HL-60/S4 treated with retinoic acid at 250 ng/mL for 4 days and 3 days (cell line): ENCODE measurements around the gene KRT34.
"Not testable (repeated sequence)": the region's sequence is repeated elsewhere in the genome, so short reads cannot be mapped to it uniquely, and the experiment has no call there.

Experiments
- in situ Hi-C: fragments of 300-500 bp; cut with MboI; formaldehyde crosslinking; loops from 2 replicates; pipeline ENCODE4 v1.7.0; 2022; ENCODE audit warnings: low sequenced_read_pairs

KRT34 gene

DNA sequence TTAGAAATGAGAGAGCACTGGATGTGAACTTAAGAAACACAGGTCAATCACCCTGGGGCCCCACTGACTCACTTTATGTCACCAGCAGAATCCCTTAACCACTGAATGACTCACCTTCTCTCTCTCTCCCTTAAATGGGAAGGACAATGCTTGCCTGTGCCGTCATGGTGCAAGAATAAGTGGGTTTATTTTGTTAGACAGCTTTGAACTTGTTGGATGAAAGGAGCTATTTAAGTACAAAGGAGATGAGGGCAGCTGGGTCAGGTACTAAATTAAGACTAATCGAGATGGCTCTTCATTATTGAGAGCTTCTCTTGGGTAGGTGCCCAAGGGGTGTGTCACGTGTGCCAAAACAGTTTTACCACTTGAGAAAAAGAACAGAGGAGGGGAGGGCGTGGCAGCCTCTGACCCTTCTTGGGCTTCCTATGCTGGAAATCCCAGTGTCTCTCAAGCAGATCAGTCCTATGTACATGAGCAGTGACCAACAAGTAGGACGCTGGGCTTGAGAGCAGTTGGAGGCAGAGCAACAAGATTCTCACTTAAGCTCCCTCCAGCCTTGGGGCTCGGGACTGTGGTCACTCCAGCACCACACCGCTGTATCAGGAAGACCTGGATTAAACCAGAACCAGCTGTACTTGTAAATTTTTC is 22.0 kb upstream of the KRT34 start:
- in situ Hi-C loops, result no loop called here

DNA sequence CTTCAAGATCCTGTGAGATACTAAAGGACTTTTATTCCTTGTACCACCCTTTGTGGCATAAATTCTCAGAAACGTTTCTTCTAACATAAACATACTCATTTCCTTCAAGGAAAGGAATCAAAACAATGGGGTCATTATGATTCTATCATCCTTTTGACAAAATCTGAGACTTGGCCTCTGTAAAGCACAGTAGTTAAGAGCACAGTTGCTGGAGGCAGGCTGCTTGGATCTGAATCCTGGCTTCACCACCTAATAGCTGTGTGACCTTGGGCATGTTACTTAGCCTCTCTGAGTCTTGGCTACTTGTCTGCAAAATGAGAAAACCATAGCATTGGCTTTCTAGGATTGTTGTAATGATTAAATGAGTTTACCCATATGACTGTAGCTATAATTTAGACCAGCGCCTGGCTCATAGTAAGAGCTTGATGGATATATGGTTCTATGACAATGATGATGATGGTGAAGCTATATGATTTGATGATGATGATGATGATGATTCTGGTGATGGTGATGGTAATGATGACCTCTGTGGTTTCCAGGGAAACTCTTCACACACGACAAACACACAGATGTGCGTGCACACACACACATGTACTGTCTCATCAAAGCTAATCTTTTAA is 21.4 kb upstream of the KRT34 start:
- in situ Hi-C loops, result no loop called here

DNA sequence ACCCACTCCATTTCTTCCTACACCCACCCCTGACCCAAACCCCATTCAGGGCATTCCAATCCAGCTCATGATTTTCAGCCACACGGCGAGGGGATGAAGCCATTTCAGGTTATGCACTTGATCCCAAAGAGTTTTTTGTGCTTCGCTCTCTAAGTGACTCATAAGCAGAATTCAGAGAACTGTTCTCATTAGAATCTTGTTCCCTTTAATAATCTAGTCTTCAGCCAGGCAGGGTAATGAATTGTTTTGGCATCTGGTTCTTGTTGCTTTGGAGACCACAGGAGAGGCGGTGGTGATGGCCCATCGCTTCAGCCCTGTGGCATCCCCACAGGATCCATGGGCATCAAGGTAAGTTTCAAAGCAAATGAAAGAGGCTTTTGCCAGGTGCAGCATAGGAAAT is 20.1 kb upstream of the KRT34 start:
- in situ Hi-C loops, result no loop called here

DNA sequence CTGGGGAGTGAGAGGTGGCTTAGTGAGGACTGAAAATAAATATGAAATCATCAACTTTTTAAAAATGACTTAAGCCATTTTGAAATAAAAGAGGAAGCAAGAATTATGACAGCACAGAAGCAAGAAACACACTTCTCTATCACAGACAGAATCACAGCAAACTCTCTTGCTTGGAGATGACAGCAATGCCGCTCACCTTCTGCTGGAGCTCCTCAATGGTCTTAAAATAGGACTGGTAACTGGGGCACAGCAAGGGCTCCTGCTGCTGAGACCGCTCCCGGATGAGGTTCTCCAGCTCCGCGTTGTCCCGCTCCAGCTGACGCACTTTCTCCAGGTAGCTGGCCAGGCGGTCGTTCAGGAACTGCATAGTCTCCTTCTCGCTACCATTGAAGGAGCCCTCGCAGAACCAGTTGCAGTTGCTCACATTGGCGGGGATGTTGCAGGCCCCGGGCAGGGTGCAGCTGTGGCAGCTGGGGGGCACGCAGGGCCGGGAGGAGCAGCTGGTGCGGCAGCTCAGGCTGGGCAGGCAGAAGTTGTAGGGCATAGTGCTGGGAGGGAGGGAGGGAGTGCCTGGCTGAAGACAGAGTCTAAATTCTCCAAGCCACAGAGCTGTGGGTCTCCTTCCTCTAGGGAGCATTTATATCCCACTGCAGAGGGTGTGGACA is 15.0 kb upstream of the KRT34 start, which contains the start of gene KRT31:
TSS of gene KRT31 (minus strand) at position 613 of the 665 bp plus-strand sequence. CDS start at position 544, 69 bp downstream.
- in situ Hi-C loops, result no loop called here

DNA sequence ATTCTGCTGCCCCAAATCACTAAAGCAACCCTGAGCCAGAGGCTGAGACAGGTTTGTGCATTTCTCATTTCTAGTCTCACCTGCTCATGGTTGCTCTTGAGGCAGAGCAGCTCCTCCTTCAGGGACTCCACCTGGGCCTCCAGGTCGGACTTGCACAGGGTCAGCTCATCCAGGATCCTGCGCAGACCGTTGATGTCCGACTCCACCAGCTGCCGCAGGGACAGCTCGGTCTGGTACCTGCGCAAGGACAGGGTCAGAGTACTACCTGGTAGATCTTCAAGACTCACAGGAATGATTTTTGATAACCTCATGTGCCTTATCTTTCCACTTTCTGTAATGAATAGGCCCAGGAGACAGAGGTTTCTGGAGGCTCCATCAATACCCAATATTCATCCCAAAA is 14.2 kb upstream of the KRT34 start:
- in situ Hi-C loops, result no loop called here

DNA sequence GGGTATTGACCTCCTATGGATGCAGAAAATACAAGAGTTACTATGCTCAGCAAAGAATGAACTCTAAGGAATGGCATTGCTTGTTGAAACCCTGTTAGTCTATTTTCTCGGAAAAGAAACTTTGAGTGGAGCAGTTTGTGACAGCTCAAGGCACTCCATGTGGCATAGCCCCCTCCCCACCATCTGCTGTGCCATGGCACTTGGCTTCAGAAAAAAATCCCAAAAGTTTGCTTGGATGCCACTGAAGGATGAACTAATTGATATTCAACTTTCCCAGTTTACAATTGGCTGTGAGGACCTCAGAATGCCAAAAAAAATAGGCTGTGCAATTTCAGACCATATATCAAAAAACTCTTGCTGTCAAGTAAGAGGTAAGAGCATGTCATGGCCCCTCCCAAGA is 13.5 kb upstream of the KRT34 start:
- in situ Hi-C loops, result no loop called here

DNA sequence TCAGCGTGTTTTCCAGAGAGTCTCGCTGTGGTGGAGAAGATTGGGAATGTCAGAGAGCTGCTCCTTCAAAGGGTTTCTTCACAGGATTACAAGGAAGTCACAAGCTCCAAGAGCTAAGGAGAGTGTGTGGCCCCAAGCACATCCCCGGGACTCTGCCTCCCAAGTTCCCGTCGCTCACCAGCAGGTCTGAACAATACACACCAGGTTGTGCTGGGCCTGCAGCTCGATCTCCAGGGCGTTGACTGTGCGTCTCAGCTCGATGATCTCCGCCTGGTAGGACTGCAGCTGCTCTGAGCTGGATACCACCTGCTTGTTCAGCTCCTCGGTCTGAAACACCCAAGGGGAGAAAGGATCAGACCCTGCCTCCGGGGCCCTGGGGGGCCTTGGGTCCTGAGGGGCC is 12.9 kb upstream of the KRT34 start:
- in situ Hi-C loops, result not testable (repeated sequence)

DNA sequence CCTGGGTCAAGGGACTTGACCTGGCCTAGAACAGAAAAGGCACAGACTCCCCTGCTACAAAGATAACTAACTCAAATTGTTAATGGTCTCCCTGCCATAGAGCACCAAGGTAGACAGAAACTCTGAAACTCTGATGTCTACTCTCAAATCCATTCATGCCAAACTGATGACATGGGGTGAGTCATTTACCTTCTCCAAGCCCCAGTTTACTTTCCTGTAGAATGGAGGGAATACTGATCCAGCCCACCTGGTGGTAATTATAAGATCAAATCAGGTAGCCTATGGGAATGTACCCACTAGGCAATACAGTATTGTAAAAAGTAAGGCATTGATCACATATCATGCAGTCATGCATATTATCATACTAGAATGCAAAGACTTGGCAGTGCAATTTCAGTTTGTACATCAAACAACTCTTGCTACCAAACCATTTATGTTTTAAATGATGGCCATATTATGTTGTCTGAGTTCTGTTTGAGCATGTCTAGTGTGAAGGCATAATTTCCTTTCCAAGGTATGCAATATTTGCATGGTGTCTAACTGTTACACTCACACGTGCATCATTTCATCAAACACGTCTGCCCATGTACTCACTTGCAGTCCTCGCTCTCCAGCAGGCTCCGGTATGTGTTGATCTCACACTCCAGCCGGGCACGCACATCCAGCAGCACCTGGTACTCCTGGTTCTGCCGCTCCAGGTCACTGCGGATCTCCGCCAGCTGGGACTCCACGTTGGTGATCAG is 12.3 kb upstream of the KRT34 start:
- in situ Hi-C loops, result no loop called here

DNA sequence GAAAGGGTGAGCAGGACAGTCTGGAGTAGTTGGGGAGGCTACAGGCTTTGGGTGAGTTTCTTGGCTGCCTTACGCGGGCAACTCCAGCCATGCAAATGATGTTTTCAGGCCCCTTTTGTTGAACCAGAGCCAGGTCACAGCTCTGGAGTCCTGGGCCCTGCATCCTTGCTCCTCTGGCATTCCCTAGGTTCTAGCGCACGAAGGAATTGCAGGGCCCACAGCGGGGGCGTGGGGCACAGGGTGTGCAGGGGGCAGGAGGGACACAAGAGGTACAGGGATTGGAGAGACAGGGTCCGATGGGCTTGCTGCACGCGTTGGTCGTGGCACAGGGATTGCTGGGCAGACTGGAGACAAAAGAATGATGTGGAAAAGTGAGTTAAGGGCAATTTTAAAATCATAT is 11.7 kb upstream of the KRT34 start:
- in situ Hi-C loops, result no loop called here

DNA sequence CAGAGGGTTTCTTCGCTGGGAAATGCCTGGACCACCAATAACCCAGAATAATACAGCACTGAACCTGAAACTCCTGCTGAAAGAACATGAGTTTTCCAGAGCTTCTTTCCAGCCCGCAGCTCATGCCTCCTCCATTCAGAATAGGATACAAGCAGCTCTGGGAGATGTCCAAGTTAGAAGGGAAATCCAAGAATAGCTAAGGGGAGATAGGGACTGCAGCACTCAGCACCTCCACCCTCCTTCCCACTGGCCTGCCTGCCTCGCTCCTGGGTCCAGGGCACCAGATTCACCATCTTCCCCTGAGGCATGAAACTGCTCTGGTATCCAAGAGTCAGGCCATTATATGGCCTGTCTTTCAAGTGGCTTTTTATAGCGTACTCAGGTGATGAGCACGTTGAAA is 11.2 kb upstream of the KRT34 start:
- in situ Hi-C loops, result no loop called here

DNA sequence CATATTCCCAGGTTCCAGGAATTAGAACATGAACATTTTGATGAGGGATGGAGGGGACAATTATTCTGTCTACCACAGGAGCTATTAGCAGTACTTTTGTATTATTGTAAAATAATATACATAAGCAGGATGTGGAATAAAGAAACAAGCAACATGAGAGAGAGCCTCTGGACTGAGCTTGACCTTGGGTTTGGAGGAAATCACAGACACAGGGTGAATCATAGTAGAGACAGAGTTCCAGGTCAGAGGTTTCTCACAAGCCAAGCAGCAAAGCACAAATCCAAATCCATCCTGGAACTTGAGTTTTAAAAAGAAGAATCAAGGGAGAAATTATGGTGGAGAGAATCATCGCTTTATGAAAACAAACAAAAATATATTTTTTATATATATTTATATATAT is 10.2 kb upstream of the KRT34 start:
- in situ Hi-C loops, result no loop called here

DNA sequence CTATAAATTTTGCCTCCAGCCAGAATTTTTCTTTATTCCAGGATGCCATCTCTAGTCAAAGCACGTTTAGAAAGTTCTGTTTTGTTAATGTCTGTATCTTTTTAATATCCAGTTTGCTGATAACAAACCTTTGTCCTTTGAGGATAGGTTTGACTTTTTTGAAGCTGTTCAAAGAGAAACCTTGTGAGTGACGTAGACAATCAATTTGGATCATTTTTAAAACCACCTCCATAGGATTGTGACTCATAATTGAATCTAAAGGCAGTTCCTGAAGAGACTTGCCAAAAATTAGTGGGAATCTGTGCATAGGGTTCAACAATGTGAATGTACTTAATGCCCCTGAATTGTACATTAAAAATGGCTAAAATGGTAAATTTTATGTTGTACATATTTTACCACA is 9.4 kb upstream of the KRT34 start:
- in situ Hi-C loops, result no loop called here

DNA sequence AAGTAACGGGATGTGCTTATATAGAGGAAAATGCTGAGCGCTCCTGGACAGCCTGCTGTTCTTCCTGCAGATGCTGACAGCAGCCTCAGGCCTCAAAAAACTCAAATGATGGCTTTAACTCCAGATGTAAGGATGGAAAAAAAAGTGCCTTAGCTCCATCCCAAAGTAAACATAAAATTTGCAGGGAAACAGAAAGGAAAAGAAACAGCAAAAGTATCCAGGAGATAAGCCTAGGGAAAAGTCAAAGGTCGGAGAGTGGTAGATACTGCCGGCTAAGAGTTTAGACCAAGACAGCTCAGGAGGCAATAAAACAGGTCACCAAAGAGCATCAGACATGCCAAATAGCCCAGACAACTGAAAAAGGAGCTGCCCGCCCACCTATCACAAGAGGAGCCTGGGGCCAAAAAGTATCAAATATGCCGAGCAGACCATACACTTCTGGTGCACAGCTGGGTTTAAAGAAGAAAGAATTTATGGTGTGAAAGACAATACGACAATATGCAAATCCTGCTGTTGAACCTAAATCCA is 8.4 kb upstream of the KRT34 start:
- in situ Hi-C loops, result no loop called here

DNA sequence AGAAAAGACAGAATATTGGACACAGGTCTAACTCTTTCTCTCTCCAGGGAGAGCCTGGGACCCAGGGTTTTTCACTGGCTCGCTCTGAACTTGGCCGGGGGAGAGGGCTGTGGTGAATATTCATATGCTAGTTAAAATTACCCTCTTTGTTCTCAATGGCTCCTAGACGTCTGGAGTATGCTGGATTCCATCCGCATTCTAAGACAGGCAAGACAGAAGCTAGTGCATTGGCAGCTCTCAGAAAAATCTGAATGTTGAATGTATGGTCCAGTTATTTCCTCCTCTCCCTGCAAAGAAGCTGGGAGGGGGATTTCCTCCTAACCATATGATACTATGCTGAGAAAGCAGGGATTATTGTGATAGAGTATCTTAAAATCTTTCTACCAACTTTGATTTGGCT is 5.6 kb upstream of the KRT34 start:
- in situ Hi-C loops, result no loop called here

DNA sequence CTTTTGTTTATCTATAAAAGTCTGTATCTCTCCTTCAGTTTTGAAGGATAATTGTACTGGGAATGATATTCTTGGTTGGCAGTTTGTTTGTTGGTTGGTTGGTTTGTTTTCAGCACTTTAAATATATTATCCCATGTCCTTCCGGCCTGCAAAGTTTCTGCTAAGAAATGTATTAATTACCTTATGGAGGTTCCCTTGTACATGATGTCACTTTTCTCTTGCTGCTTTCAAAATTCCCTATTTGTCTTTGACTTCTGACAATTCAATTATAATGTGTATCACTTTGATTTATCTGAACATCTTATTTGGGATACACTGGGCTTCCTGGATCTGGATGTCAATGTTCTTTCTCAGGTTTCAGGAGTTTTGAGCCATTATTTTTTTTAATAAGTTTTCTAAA is 4.1 kb upstream of the KRT34 start:
- in situ Hi-C loops, result no loop called here

DNA sequence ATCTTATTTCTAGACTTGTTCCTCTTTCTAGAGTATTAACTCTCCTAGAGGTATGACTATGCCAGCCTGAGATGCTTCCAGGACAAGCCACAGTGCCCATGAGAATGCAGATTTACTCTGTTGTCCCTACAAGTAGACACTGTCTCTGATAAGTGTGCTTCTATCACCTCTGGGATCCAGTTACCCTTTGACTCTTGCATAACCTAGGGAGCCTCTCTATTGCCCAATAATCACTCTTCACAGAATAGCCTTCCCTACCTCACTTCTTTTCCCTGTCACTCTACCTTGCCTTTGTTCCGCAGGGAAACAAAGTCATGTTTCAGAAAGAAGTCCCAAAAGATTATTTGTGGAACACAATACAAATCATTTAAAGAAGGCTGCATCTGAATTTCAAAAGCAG is 1.6 kb upstream of the KRT34 start:
- in situ Hi-C loops, result no loop called here

DNA sequence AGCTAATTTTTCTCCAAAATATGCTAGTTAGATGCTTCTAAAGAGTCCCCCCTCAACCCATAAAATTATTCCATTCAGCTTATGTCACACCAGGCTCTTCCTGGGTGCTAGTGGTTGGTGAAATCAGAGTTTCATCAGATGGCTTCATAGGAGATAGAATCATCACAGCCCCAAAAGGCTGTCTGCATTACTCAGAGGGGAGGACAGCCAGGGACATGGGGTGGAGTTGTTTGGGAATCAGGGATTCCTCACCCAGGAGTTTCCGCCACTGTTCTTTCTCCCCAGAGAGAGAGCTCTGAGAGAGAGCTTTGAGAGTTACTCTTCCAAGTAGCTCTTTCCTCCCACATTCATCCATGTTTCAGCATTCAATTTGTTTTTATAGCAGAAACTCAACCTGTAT is 288 bp upstream of the KRT34 start:
- in situ Hi-C loops, result no loop called here

DNA sequence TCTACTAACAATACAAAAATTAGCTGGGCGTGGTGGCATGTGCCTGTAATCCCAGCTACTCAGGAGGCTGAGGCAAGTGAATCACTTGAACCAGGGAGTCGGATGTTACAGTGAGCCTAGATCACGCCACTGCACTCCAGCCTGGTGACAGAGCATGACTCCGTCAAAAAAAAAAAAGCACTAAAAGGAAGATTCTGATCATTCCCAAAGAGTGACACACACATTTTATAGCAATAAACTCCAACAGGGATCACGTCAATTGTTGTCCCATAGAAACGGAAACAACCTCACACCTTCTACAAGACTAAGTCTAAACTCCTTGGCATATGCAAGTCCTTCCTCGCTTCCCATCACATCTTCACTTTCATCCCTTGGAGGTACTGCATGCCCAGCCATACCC is 2.0 kb downstream of the KRT34 start:
- in situ Hi-C loops, result not testable (repeated sequence)

DNA sequence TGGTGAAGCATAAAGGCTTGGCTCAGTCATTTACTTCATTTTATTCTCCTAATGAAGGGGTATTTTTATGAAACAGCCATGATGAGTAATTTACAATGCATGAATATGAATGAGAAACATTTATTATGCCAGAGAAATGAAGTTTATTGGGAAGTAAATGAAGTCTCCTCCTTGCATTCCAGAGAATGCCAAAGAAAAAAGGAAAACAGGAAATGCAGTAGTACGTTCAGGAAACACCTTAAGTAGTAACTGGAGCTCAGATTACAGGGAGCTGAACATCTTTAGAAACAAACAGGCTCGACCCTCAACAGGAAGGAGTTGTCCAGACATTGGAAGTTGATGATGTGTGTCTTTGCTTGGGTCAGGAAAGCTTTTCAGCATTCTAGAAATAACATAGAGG is 4.6 kb downstream of the KRT34 start:
- in situ Hi-C loops, result no loop called here

DNA sequence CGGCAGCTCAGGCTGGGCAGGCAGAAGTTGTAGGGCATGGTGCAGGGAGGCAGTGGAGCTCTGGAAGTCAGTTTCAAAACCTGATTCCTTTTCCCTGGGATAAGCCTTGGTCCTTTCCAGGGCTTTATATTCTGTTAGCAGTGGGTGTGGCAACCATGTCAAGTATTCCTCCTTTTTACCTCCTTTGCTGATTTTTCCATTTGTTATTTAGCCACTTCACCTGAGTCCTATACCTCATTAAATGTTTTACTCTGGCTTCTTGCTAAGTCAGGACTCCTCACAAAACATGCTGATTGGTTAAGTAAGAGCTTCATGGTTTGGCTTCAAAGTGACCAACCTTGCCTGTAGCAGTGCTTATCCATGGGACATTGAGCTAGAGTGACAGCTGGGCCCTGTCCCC is 12.4 kb downstream of the KRT34 start, which contains the start of gene KRT33B:
TSS of gene KRT33B (minus strand) at position 101 of the 400 bp plus-strand sequence. CDS start at position 38, 63 bp downstream.
- in situ Hi-C loops, result no loop called here

DNA sequence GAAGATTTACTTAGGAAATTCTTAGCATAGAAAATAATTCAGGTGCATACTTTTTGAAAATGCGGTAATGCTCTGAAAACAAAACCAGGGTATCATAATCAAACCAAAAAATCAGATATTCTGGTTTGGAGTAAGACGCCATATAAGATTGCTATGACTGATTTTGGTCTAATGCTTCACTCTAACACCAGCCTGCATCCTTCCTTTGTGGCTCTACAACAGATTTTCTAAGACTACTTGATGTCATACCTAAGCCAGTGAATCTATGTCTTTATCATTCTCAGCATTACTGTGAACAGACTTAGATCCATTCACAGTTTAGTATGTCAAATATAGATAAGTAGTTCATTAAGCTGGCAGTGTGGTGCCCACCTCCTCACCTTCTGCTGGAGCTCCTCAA is 13.1 kb downstream of the KRT34 start:
- in situ Hi-C loops, result no loop called here
